Heart left ventricle (tissue), 16 donors: ENCODE data around the gene THBD. TPM values are rescaled to one million over a fixed set of nuclear protein-coding genes. Genes with fewer than 3 reads are reported as not detected.

Experiments
- ATAC-seq, 4 donors: fragments of 200-7000 bp; cut with Tn5 transposase; one replicate each; pipeline ENCODE4 v1.9.1; 2020 to 2022; ENCODE audit warnings: moderate library complexity in 4 of 4, mild to moderate bottlenecking in 3 of 4, moderate number of reproducible peaks in 1 of 4
- DNase-seq, 5 donors: peaks; one replicate each; pipeline ENCODE4 v3.0.0-alpha.2; 2020
- H3K27ac ChIP-seq, 12 donors: fragments of 200-600 bp; sonication (generic) in 4 of 12; one replicate each; pipeline versions ENCODE4 v1.5.0 to v1.8.0; 2016 to 2022; ENCODE audit warnings: mild to moderate bottlenecking in 2 of 12
- H3K27me3 ChIP-seq, 9 donors: fragments of 200-600 bp; sonication (generic) in 2 of 9; one replicate each; pipeline versions ENCODE4 v1.5.1 to v1.8.0; 2016 to 2022; ENCODE audit warnings: mild to moderate bottlenecking in 3 of 9
- H3K36me3 ChIP-seq, 9 donors: fragments of 200-600 bp; sonication (generic) in 2 of 9; one replicate each; pipeline versions ENCODE4 v1.5.0 to v1.8.0; 2018 to 2022; ENCODE audit warnings: mild to moderate bottlenecking in 2 of 9
- H3K4me1 ChIP-seq, 12 donors: fragments of 200-600 bp; sonication (generic) in 4 of 12; one replicate each; pipeline versions ENCODE4 v1.5.0 to v1.8.0; 2016 to 2022; ENCODE audit warnings: mild to moderate bottlenecking in 3 of 12
- H3K4me3 ChIP-seq, 12 donors: fragments of 200-600 bp; sonication (generic) in 4 of 12; one replicate each; pipeline versions ENCODE4 v1.5.0 to v1.8.0; 2017 to 2022; ENCODE audit warnings: mild to moderate bottlenecking in 9 of 12, moderate library complexity in 4 of 12
- H3K9me3 ChIP-seq, 12 donors: fragments of 200-600 bp; sonication (generic) in 4 of 12; one replicate each; pipeline versions ENCODE4 v1.5.0 to v1.8.0; 2016 to 2022; ENCODE audit warnings: mild to moderate bottlenecking in 1 of 12
- POLR2A ChIP-seq, 2 donors: fragments of 450-650 bp; IDR thresholded peaks; one replicate each; pipeline ENCODE4 v1.6.1; 2017; ENCODE audit warnings: antibody characterized with exemption in 2 of 2, mild to moderate bottlenecking in 2 of 2, moderate library complexity in 2 of 2
- WGBS, 4 donors: extraction: QIAGEN DNeasy Blood & Tissue Kit in 2 of 4; methylation state at CpG; one replicate each; pipeline versions ENCODE4 v1.1.5 to v1.1.7; 2013 to 2018; 5-methylcytosine and 5-hydroxymethylcytosine counted together
- intact Hi-C, 10 donors: fragments of 100-400 bp; cut with DNase I; formaldehyde crosslinking; loops; one replicate each; pipeline versions ENCODE4 v1.11.1 to v1.14.2; 2022
- polyA plus RNA-seq, 2 donors: library from polyadenylated mRNA; stranded (reverse); fragments of 200-250 nt; gene quantifications; one replicate each; pipeline ENCODE4 v1.2.3, GENCODE V29; 2013
- total RNA-seq, 9 donors: library from RNA; depleted of rRNA in 2 of 9; stranded (reverse); fragments of >200 nt in 2 of 9; fragmentation: NEBNext Ultra II Directional in 3 of 9; extraction: Animal tissue kit (Norgen Biotek cat#: 25700) in 3 of 9; gene quantifications; one replicate each; pipeline versions ENCODE4 v1.1.0 to v1.2.4, GENCODE V29; 2016 to 2023
- TF ChIP-seq, protein P1 (sequence below), 12 donors: fragments of 200-600 bp; sonication (generic) in 4 of 12; IDR thresholded peaks; one replicate each; pipeline versions ENCODE4 v1.5.0 to v1.8.0; 2018 to 2022; ENCODE audit warnings: antibody characterized with exemption in 12 of 12, mild to moderate bottlenecking in 5 of 12
- donor health status: ischemic (EF 13 %, LVEDD 7.1; RV severe dilation, severe dysfunction).
- donor health status: healthy with polysubstance abuse.
- donor health status: DM: no; HTN: yes; CAD: no.
- donor health status: DM: no; HTN: no; CAD: no.
- donor health status: ischemic (EF 25% LVEDD 6.9; RV normal size, moderate dysfunction).
- donor health status: ischemic (EF 25% LVEDD 5.7; RV mildly dilated, moderate dysfunction).
- donor health status: healthy.
- donor health status: DM: yes; HTN: yes; CAD: no.
- donor health status: ischemic (EF 35%, LVEDD 5.7; RV mildly dilated, moderate dysfunction).
- donor health status: nonischemic (EF 11% LVEDD 7.7; RV severe dilation, severe dysfunction).
- donor health status: DM: yes; HTN: yes; CAD: no.
- donor health status: PGD.
- donor health status: ischemic (EF 29% LVEDD 5.4; RV normal size, mild dysfunction).
- donor health status: nonischemic (EF 23%, LVEDD 6.1; RV moderate dilation, normal function).

Gene THBD
- total and polyA plus RNA-seq, 11 donors = 8.2 to 70.9 (median 19.9) TPM

DNA sequence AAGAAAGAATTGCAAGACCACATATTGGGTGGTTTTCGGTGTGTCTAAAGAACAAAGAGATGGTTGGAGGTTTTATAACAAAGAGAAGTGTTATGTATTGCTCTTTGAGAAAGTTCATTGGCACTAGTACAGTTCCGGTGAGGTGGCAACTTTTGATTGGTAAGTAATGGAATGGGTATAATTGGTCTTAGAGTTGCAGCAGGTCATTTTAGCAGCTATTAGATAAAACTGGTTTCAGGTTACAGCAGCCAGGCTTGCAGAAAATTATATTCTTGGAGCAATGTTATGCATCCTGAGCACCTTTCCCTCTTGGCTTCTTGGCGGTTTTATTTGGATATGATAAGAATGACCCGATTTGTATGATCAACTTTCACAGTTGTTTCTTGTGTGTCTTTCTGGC is 26.6 kb downstream of the THBD start:
- Histone ChIP-seq H3K9me3 (no peaks in the 10 kb centered on the region), H3K4me3 (no peak overlapping the region), H3K27ac (no peak overlapping the region), H3K4me1 (peaks cover 0 to 11% (median 0%) of the 10 kb centered on the region in 12 donors), H3K27me3 (no peaks in the 10 kb centered on the region), H3K36me3 (no peaks in the 10 kb centered on the region)
- no peak for ATAC-seq
- WGBS, 4 donors = 77 to 86% (median 79%) methylated on average over 4 of the region's 4 CpGs
- intact Hi-C loops = no loop called here
- no peak for TF ChIP-seq POLR2A (IDR thresholded peaks at IDR 0.05)
- TF ChIP-seq, protein P1, sequence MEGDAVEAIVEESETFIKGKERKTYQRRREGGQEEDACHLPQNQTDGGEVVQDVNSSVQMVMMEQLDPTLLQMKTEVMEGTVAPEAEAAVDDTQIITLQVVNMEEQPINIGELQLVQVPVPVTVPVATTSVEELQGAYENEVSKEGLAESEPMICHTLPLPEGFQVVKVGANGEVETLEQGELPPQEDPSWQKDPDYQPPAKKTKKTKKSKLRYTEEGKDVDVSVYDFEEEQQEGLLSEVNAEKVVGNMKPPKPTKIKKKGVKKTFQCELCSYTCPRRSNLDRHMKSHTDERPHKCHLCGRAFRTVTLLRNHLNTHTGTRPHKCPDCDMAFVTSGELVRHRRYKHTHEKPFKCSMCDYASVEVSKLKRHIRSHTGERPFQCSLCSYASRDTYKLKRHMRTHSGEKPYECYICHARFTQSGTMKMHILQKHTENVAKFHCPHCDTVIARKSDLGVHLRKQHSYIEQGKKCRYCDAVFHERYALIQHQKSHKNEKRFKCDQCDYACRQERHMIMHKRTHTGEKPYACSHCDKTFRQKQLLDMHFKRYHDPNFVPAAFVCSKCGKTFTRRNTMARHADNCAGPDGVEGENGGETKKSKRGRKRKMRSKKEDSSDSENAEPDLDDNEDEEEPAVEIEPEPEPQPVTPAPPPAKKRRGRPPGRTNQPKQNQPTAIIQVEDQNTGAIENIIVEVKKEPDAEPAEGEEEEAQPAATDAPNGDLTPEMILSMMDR (IDR thresholded peaks at IDR 0.05) = no peak
- no peak for DNase-seq

GRCh38 chr20:23021951-23022350 is 27.5 kb downstream of the THBD start:
- TF ChIP-seq POLR2A (IDR thresholded peaks at IDR 0.05) = no peak
- TF ChIP-seq, protein P1 (IDR thresholded peaks at IDR 0.05) = no peak
- DNase-seq = no peak
- intact Hi-C loops = no loop called here
- Histone ChIP-seq H3K36me3 (no peaks in the 10 kb centered on the region), H3K9me3 (no peaks in the 10 kb centered on the region), H3K4me3 (no peak overlapping the region), H3K27me3 (no peaks in the 10 kb centered on the region), H3K27ac (no peak overlapping the region), H3K4me1 (peaks cover 0 to 11% (median 0%) of the 10 kb centered on the region in 12 donors)
- ATAC-seq = no peak
- WGBS, 4 donors = 91 to 97% (median 94%) methylated on average over 5 of the region's 5 CpGs

GRCh38 chr20:23021541-23021940 is 27.9 kb downstream of the THBD start:
- intact Hi-C loops = no loop called here
- Histone ChIP-seq H3K36me3 (no peaks in the 10 kb centered on the region), H3K4me1 (peaks cover 0 to 11% (median 0%) of the 10 kb centered on the region in 12 donors), H3K9me3 (no peaks in the 10 kb centered on the region), H3K27ac (peak overlapping the region in 1 of 12 donors; percentile 40), H3K27me3 (no peaks in the 10 kb centered on the region), H3K4me3 (no peak overlapping the region)
- no peak for TF ChIP-seq POLR2A (IDR thresholded peaks at IDR 0.05)
- TF ChIP-seq, protein P1 (IDR thresholded peaks at IDR 0.05) = peak in 1 of 12 donors; percentile 11
- DNase-seq = no peak
- WGBS, 4 donors = 68 to 78% (median 69%) methylated on average over 1 of the region's 1 CpG
- no peak for ATAC-seq

GRCh38 chr20:23020230-23021018 is 29.0 kb downstream of the THBD start:
- Histone ChIP-seq H3K9me3 (no peaks in the 10 kb centered on the region), H3K4me1 (peaks cover 0 to 11% (median 0%) of the 10 kb centered on the region in 12 donors), H3K36me3 (no peaks in the 10 kb centered on the region), H3K4me3 (no peak overlapping the region), H3K27me3 (no peaks in the 10 kb centered on the region), H3K27ac (no peak overlapping the region)
- no peak for TF ChIP-seq POLR2A (IDR thresholded peaks at IDR 0.05)
- TF ChIP-seq, protein P1 (IDR thresholded peaks at IDR 0.05) = no peak
- DNase-seq (peak in 1 of 5 donors; percentile 5), ATAC-seq (no peak)
- intact Hi-C loops = no loop called here
- 89 to 97% (median 95%) methylated on average over 12 of the region's 12 CpGs for WGBS, 4 donors
